Urinary bladder (tissue), 4 donors: ENCODE results near the gene CCNT1. TPM values are rescaled to one million over a fixed set of nuclear protein-coding genes. Genes with fewer than 3 reads are reported as not detected.
A peak's percentile ranks its signal among the peaks of the same experiment; 100 is the strongest.
"Not testable (repeated sequence)": the region's sequence is repeated elsewhere in the genome, so short reads cannot be mapped to it uniquely, and the experiment has no call there.

Source experiments
- DNase-seq: peaks from one replicate; pipeline ENCODE4 v3.0.0-alpha.2; 2015; ENCODE audit errors: extremely low spot score
- H3K27ac ChIP-seq: one replicate; pipeline ENCODE4 v1.5.1; 2013; ENCODE audit warnings: low read depth, mild to moderate bottlenecking, moderate library complexity
- H3K36me3 ChIP-seq: one replicate; pipeline ENCODE4 v1.6.1; 2013; ENCODE audit warnings: mild to moderate bottlenecking, moderate library complexity; ENCODE audit not compliant: insufficient read depth
- H3K4me1 ChIP-seq: one replicate; pipeline ENCODE4 v1.6.1; 2013; ENCODE audit warnings: mild to moderate bottlenecking, moderate library complexity; ENCODE audit not compliant: insufficient read depth
- H3K4me3 ChIP-seq: one replicate; pipeline ENCODE4 v1.5.1; 2013; ENCODE audit warnings: low read depth, low read length
- WGBS: extraction: QIAGEN DNeasy Blood & Tissue Kit; methylation state at CpG from one replicate; pipeline ENCODE4 v1.1.7; 2013; 5-methylcytosine and 5-hydroxymethylcytosine counted together
- polyA plus RNA-seq: library from polyadenylated mRNA; stranded (reverse); fragments of 200-250 nt; gene quantifications from one replicate; pipeline ENCODE4 v1.2.3, GENCODE V29; 2013
- total RNA-seq: library from RNA; depleted of rRNA; stranded (reverse); fragments of >200 nt; gene quantifications from one replicate; pipeline ENCODE4 v1.2.3, GENCODE V29; 2014
- donor health status: healthy with polysubstance abuse.
- donor health status: healthy.

The CCNT1 gene
- total and polyA plus RNA-seq, 2 donors: 9.0 to 45.6 TPM

DNA sequence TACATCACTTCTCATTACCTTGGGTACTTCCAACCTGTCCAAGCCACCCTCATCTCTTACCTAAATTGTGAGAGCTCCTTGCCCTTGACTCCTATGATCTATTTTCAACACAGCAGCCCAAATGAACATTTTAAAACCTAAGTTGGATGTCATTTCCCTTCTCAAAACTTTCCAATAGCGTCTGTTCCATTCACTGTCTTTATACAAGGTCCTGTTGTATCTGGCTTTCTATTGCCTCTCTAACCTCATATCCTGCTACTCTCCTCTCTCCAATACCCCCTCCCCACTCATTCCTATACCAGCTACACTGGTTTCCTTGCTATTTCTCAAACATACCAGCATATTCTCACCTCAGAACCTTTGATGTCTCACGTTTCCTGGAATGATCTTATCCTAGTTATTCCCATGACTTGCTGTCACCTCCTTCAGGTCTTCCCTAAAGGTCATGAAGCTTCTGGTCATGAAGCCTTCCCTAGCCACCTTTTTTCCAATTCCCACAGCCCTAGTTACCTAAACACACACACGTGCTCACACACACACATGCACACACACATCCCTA, 30.4 kb downstream of the CCNT1 start:
- Histone ChIP-seq H3K27ac (no peak overlapping the region), H3K4me3 (no peak overlapping the region), H3K36me3 (no peaks in the 10 kb centered on the region), H3K4me1 (no peaks in the 10 kb centered on the region)
- 54% methylated on average over 3 of the region's 3 CpGs for WGBS
- no peak for DNase-seq

DNA sequence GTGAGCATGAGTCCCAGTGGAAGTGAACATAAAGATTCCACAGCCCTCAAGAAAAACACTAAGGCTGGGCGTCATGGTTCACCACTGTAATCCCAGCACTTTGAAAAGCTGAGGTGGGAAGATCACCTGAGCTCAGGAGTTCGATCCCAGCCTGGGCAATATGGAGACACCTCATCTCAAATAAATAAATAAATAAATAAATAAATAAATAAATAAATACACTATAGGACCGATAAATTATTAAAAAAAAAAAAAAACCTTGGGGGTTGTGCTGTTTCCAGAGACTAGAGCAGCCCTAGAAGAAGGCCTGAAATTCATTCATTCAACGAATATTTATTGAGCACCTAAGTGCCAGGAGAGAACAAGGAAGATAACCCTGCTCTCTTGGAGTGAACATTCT, 33.0 kb downstream of the CCNT1 start:
- WGBS: 83% methylated on average over 4 of the region's 4 CpGs
- Histone ChIP-seq H3K36me3 (peaks cover 4% of the 10 kb centered on the region), H3K4me1 (peaks cover 4% of the 10 kb centered on the region), H3K27ac (no peak overlapping the region), H3K4me3 (no peak overlapping the region)
- no peak for DNase-seq

DNA sequence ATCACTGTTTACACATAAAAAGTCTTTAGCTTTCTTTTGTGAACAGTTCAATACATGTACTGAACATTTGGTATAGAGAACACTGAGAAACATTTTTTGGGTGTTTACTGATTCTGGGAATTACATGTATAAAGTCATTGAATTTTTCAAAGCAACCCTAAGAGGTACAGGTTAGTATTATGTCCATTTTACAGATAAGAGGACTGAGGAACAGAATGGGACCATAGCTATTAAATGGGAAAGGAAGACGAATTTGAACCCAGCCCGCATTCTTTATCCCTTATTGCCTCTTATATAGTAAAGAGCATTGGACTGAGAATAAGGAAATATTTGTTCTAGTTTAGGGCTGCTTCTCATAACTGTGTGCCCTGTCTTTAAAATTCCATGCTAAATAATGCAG, 33.6 kb downstream of the CCNT1 start:
- H3K4me3 ChIP-seq: peak overlapping the region; percentile 42
- WGBS: 88% methylated on average over 2 of the region's 2 CpGs
- peaks cover 5% of the 10 kb centered on the region for H3K36me3 ChIP-seq
- DNase-seq: no peak
- H3K27ac ChIP-seq: no peak overlapping the region
- peaks cover 4% of the 10 kb centered on the region for H3K4me1 ChIP-seq

DNA sequence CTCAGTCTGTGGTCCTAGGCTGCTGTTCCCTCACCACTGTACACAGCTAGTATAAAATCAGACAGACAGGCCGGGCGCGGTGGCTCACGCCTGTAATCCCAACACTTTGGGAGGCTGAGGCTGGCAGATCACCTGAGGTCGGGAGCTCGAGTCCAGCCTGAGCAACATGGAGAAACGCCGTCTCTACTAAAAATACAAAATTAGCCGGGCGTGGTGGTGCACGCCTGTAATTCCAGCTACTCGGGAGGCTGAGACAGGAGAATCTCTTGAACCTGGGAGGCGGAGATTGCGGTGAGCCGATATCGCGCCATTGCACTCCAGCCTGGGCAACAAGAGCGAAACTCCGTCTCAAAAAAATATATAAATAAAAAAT, 34.0 kb downstream of the CCNT1 start:
- H3K4me1 ChIP-seq, DNase-seq, H3K27ac ChIP-seq, H3K36me3 ChIP-seq: not testable (repeated sequence)
- H3K4me3 ChIP-seq: peak overlapping the region; percentile 42
- WGBS: 15% methylated on average over 19 of the region's 19 CpGs

DNA sequence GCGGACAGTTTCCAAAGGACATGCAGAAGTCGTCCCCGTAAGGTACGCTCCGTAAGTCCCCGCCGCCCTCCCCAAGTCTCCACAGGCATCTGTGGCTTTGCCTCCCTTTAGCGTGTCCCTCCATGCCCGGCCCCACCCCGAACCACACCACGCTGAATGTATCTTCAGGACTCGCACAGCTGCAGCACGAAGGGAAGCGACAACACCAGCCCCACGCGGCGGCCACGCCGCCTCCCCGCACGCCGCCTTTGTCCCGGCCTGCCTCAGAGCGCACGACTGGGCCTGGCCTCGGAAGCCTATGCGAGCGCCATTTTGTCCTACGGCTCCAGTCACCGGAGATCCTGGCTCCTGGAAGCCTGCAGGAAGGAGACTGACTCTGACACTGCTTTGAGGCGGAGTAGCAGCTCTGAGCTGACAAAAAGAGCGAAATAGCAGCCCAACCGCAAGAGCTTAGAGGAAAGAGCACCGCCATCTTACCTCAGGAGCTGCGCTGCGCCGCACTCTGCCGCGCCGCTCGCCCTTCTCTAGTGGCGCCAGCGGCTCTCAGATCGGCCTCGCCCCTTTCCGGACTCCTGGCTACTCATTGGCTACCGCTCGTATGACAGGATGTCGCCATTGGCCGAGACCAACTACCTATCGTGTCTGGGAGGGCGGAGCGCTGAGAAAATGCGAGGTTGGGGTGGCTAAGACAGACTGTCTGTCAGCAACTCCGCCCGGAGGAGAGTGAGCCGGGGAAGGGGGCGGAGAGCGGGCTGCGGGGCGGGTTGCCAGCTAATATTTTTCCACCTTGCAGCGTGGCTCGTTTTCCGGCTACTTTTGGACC, 34.6 kb downstream of the CCNT1 start, which contains the start of gene KANSL2:
Gene KANSL2, minus strand, starts transcription at position 529 of the 823 bp plus-strand sequence. CDS start 606 bp downstream, outside the sequence.
- DNase-seq: peak; percentile 98
- WGBS: under 1% methylated on average over 64 of the region's 64 CpGs
- Histone ChIP-seq H3K36me3 (peaks cover 5% of the 10 kb centered on the region), H3K27ac (peak within 1 kb of the TSS; percentile 62), H3K4me3 (peak within 1 kb of the TSS; percentile 74), H3K4me1 (peaks cover 4% of the 10 kb centered on the region)

DNA sequence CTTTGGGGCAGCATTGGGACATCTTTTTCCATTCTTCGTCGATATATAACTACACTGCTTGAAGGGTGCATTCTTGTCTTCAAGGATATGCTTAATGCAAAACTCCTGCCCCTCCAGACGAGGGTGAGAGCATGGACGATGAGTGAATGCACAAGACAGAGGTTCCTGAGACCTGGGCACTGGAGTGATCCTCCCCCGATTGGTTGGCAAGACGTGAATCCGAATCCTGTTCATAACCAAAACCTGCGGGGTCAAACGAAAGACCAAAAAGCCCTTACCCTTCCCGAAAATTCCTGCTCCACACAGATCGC, 35.2 kb downstream of the CCNT1 start:
- peak; percentile 3 for DNase-seq
- Histone ChIP-seq H3K4me1 (peaks cover 4% of the 10 kb centered on the region), H3K27ac (no peak overlapping the region), H3K4me3 (peak overlapping the region; percentile 74), H3K36me3 (peaks cover 5% of the 10 kb centered on the region)
- under 1% methylated on average over 11 of the region's 11 CpGs for WGBS

DNA sequence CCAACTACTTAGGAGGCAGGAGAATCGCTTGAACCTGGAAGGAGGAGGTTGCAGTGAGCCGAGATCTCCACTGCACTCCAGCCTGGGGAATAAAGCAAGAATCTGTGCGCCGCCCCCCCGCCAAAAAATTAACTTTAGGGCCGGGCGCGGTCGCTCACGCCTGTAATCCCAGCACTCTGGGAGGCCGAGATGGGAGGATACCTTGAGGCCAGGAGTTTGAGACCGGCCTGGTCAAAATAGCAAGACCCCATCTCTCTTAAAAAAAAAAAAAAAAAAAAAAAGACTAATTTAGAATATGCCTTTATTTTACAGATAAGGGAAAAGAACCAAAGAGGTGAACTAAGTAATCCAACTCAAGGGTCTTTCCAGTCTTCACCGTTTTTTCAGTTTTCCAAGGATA, 35.6 kb downstream of the CCNT1 start:
- Histone ChIP-seq H3K4me1 (peaks cover 4% of the 10 kb centered on the region), H3K27ac (no peak overlapping the region), H3K4me3 (peak overlapping the region; percentile 74), H3K36me3 (peaks cover 5% of the 10 kb centered on the region)
- no peak for DNase-seq
- 85% methylated on average over 13 of the region's 13 CpGs for WGBS

DNA sequence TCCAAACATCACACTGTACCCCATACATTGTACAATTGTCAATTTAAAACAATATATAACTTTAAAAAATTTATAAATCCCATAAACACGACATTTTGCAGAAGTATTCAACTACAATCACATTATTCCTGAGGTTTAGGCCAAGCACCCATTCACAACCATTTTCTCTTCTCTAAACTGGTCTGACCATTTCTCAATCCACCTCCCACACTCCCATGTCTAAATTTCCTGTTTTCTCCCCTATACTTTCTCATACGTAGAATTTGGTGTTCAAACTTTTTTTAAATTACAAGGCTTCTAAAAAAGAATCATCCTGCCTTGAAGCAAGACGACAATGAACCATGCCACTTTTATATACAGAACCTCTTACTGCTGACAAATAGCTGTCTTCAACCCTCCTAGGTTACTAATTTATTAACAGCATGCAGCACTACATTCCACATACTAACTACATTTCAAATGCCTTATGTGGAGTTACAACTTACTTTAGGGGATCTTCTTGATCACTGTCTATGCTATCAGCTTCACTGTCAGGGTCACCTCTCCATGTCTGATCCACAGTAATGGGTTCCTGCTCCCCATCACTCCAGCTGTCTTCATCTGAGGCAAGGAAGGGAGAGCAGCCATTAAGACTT, 37.8 kb downstream of the CCNT1 start:
- 64% methylated on average over 3 of the region's 3 CpGs for WGBS
- DNase-seq: no peak
- no peak overlapping the region for H3K27ac ChIP-seq
- peaks cover 4% of the 10 kb centered on the region for H3K4me1 ChIP-seq
- H3K4me3 ChIP-seq: no peak overlapping the region
- H3K36me3 ChIP-seq: peaks cover 5% of the 10 kb centered on the region

DNA sequence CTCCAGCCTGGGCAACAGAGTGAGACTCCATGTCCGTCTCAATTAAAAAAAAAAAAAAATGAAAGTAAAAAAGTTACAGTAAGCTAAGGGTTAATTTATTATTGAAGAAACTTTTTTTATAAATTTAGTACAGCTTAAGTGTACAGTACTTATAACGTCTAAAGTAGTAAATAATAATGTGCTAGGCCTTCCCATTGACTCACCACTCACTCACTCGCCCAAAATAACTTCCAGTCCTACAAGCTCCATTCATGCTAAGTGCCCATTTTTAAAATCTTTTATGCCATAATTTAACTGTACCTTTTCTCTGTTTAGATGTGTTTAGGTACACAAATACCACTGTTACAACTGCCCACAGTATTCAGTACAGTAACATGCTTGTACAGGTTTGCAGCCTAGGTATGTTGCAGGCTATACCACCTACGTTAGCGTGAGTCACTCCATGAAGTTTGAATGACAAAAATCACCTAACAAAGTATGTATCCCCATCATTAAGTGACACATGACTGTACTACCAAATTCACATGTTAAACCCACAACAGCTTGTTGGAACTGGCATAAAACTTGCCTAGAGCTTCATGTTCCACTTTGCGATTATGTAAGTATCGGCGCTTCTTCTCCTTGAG, 45.2 kb downstream of the CCNT1 start:
- H3K4me1 ChIP-seq: no peaks in the 10 kb centered on the region
- no peak overlapping the region for H3K27ac ChIP-seq
- H3K36me3 ChIP-seq: peaks cover 13% of the 10 kb centered on the region
- no peak overlapping the region for H3K4me3 ChIP-seq
- DNase-seq: no peak
- WGBS: 82% methylated on average over 8 of the region's 8 CpGs

DNA sequence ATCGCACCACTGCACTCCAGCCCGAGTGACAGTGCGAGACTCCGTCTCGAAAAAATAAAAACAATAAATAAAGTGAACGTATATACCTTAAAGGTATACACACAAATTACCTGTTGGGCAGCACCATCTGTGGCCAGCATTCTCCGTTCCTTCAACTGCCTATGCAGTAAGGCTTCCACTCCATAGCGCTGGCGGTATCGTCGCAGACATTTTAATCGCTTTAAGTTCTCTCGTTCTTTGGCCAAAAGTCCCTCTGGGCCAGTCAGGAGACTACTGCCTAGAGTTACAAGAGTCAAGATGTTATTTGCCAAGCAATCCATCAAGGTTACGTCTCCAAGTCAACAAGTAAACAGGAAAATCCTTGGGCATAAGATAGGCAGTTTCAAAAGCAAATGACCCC, 47.5 kb downstream of the CCNT1 start:
- Histone ChIP-seq H3K27ac (no peak overlapping the region), H3K36me3 (peaks cover 14% of the 10 kb centered on the region), H3K4me3 (no peak overlapping the region), H3K4me1 (no peaks in the 10 kb centered on the region)
- no peak for DNase-seq
- WGBS: 93% methylated on average over 14 of the region's 14 CpGs

DNA sequence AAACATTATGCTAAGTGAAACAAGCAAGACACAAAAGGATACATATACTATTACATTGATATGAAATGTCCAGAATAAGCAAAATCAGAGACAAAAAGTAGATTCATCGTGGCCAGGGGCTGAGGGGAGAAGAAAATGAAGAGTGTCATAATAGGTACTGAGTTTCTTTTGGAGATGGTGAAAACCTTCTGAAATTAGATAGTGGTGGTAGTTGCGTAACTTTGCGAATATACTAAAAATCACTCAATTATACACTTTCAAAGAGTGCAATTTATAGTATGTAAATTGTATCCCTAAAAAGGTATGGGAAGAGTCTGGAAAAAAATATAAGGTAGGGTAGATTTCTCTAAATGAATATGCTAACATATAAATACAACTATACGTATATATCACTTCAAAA, 56.6 kb downstream of the CCNT1 start:
- Histone ChIP-seq H3K4me1 (no peaks in the 10 kb centered on the region), H3K4me3 (no peak overlapping the region), H3K36me3 (peaks cover 3% of the 10 kb centered on the region), H3K27ac (no peak overlapping the region)
- no peak for DNase-seq
- WGBS: 97% methylated on average over 4 of the region's 4 CpGs

DNA sequence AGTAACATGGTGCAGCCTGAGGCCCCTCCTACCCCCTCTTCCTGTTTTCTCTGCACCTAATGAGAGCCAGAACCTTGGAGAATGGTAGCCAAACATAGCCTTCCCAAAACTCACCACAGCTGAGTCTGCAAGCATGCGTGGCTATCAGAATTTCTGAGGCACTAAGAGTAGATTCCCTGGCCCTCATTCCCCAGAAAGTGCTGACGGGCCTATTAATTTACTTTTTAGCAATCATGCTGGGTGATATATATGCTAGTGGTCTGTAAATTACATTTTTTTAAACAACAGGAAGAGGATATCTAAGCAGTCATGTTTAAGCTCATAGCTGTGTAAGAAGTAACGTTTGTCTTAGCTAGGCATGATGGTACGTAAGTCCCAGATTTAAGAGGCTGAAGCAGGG, 64.8 kb downstream of the CCNT1 start:
- H3K27ac ChIP-seq: no peak overlapping the region
- no peak overlapping the region for H3K4me3 ChIP-seq
- no peaks in the 10 kb centered on the region for H3K4me1 ChIP-seq
- peaks cover 9% of the 10 kb centered on the region for H3K36me3 ChIP-seq
- WGBS: 68% methylated on average over 4 of the region's 4 CpGs
- no peak for DNase-seq

DNA sequence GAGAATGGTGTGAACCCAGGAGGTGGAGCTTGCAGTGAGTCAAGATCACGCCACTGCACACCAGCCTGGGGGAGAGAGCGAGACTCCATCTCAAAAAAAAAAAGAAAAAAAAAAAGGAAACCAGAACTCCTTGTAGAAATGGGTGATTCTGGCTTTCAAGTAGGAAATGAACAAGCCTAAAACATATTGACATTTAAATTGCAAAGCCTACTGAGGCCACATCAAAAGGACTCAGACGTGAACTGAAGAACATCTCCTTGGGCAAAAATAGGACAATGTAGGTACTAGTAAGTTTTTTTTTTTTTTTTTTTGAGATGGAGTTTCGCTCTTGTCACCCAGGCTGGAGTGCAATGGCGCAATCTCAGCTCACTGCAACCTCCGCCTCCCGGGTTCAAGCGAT, 71.2 kb downstream of the CCNT1 start:
- DNase-seq: not testable (repeated sequence)

DNA sequence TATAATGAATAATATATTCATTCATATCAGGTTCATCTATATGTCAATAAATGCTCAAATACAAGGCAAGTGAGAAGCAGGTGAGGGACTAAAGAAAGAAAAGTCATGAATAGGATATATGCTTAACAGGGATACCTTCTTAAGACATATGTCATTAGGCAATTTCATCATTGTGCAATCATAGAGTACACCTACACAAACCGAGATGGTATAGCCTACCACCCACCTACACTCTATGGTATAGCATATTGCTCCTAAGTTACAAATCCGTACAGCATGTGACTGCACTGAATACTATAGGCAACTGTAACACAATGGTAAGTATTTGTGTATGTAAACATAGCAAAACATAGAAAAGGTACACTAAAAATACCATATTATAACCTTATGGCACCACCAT, 73.5 kb downstream of the CCNT1 start:
- no peak for DNase-seq
- Histone ChIP-seq H3K4me1 (no peaks in the 10 kb centered on the region), H3K4me3 (no peak overlapping the region), H3K27ac (no peak overlapping the region), H3K36me3 (no peaks in the 10 kb centered on the region)
- WGBS: 96% methylated on average over 2 of the region's 2 CpGs

More for the DNA sequence above, 71.2 kb downstream of the CCNT1 start:
- H3K27ac ChIP-seq, H3K4me3 ChIP-seq, H3K4me1 ChIP-seq, H3K36me3 ChIP-seq: not testable (repeated sequence)
- WGBS: 96% methylated on average over 8 of the region's 8 CpGs
